Spleen (tissue), 7 donors: ENCODE results near the gene LCE1B.

Experiments used
- POLR2A ChIP-seq, 3 donors: fragments of 450-650 bp; IDR thresholded peaks; one replicate each; pipeline ENCODE4 v1.5.1; 2017; ENCODE audit warnings: antibody characterized with exemption in 3 of 3, mild to moderate bottlenecking in 1 of 3
- TF ChIP-seq, protein P1 (sequence below), 11 experiments: fragments of 200-600 bp in 7 of 11; fragments of 450-650 bp in 4 of 11; sonication (generic) in 4 of 11; IDR thresholded peaks in 8 of 11; conservative IDR thresholded peaks in 3 of 11; 1 replicate in 7 of 11; 2 replicates in 4 of 11; pipeline versions ENCODE4 v1.4.0 to v1.8.0; 2016 to 2021; ENCODE audit warnings: antibody characterized with exemption in 11 of 11, inconsistent platforms in 4 of 11, mild to moderate bottlenecking in 1 of 11
- donor health status: DM: no; HTN: no; CAD: no; lungs with moderate emphysema.
- donor health status: DM: no; HTN: no; CAD: no.
- donor health status: DM: no; HTN: no; CAD: no.

- TF ChIP-seq, protein P1, sequence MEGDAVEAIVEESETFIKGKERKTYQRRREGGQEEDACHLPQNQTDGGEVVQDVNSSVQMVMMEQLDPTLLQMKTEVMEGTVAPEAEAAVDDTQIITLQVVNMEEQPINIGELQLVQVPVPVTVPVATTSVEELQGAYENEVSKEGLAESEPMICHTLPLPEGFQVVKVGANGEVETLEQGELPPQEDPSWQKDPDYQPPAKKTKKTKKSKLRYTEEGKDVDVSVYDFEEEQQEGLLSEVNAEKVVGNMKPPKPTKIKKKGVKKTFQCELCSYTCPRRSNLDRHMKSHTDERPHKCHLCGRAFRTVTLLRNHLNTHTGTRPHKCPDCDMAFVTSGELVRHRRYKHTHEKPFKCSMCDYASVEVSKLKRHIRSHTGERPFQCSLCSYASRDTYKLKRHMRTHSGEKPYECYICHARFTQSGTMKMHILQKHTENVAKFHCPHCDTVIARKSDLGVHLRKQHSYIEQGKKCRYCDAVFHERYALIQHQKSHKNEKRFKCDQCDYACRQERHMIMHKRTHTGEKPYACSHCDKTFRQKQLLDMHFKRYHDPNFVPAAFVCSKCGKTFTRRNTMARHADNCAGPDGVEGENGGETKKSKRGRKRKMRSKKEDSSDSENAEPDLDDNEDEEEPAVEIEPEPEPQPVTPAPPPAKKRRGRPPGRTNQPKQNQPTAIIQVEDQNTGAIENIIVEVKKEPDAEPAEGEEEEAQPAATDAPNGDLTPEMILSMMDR (IDR thresholded peaks at IDR 0.05 in 8 of 11, conservative IDR thresholded peaks at IDR 0.05 in 3 of 11): no peak
- TF ChIP-seq POLR2A (IDR thresholded peaks at IDR 0.05): no peak
These were observed 721 bp upstream of the LCE1B start for GRCh38 chr1:152811050-152811449.
